Caco-2 (cell line): ENCODE data around the gene C14orf132. TPM values are rescaled to one million over a fixed set of nuclear protein-coding genes. Genes with fewer than 3 reads are reported as not detected.
"Not testable (repeated sequence)": the region's sequence is repeated elsewhere in the genome, so short reads cannot be mapped to it uniquely, and the experiment has no call there.

ENCODE experiments used
- BruUV-seq: library from RNA; stranded (reverse); fragments of 400-500 nt; replicated peaks from 2 replicates; lab custom pipeline; 2021; lab: Mats Ljungman, UMichigan
- CTCF ChIA-PET: fragments of 300-600 bp; sonication (Branson Sonifier 250); formaldehyde crosslinking; loops from one replicate; lab custom pipeline; 2022; ENCODE audit warnings: antibody characterized with exemption; lab: Charles Lee
- POLR2A ChIA-PET: fragments of 300-600 bp; sonication (Branson Sonifier 250); formaldehyde crosslinking; loops from one replicate; lab custom pipeline; 2022; ENCODE audit warnings: antibody characterized with exemption; lab: Charles Lee
- DNase-seq, 2 experiments: peaks; one replicate each; pipeline versions ENCODE4 v3.0.0 to v3.0.0-alpha.2; 2020 to 2022
- H3K27me3 ChIP-seq: replicated peaks from 2 replicates; pipeline ENCODE4 v1.6.0; 2011; ENCODE audit warnings: low read length; ENCODE audit not compliant: control insufficient read depth, insufficient read depth
- H3K36me3 ChIP-seq: 2 replicates; pipeline ENCODE4 v1.5.1; 2011; ENCODE audit warnings: low read length; ENCODE audit not compliant: control insufficient read depth, insufficient read depth
- H3K4me1 ChIP-seq: fragments of 250-450 bp; sonication (Bioruptor Pico); 2 replicates; pipeline ENCODE4 v1.5.1; 2020; ENCODE audit warnings: mild to moderate bottlenecking
- H3K4me3 ChIP-seq: 2 replicates; pipeline ENCODE4 v1.5.1; 2011; ENCODE audit warnings: low read depth, mild to moderate bottlenecking, control low read depth, low read length
- H3K9me3 ChIP-seq: fragments of 250-450 bp; sonication (Bioruptor Pico); 2 replicates; pipeline ENCODE4 v1.5.1; 2020; ENCODE audit warnings: mild to moderate bottlenecking, moderate library complexity
- H3K27ac Mint-ChIP-seq: one replicate; pipeline ENCODE4 v1.8.0; 2022; ENCODE audit warnings: mixed read lengths; ENCODE audit not compliant: unreplicated experiment
- H3K27me3 Mint-ChIP-seq: one replicate; pipeline ENCODE4 v1.8.0; 2022; ENCODE audit warnings: mixed read lengths; ENCODE audit not compliant: insufficient read depth, unreplicated experiment
- H3K36me3 Mint-ChIP-seq: one replicate; pipeline ENCODE4 v1.8.0; 2022; ENCODE audit warnings: mild to moderate bottlenecking, mixed read lengths; ENCODE audit not compliant: insufficient read depth, unreplicated experiment
- H3K4me1 Mint-ChIP-seq: one replicate; pipeline ENCODE4 v1.8.0; 2022; ENCODE audit warnings: low read depth, mixed read lengths; ENCODE audit not compliant: unreplicated experiment
- H3K4me3 Mint-ChIP-seq: one replicate; pipeline ENCODE4 v1.8.0; 2022; ENCODE audit warnings: mild to moderate bottlenecking, moderate library complexity, mixed read lengths; ENCODE audit not compliant: unreplicated experiment
- H3K9me3 Mint-ChIP-seq: one replicate; pipeline ENCODE4 v1.8.0; 2022; ENCODE audit warnings: mixed read lengths; ENCODE audit not compliant: unreplicated experiment
- CTCF ChIP-seq, 2 experiments: fragments of 200-600 bp in 1 of 2; IDR thresholded peaks; 1 replicate in 1 of 2; 2 replicates in 1 of 2; pipeline versions ENCODE4 v1.5.1 to v1.8.0; 2011 to 2022; ENCODE audit warnings: antibody characterized with exemption in 1 of 2, control low read depth in 1 of 2, inconsistent platforms in 1 of 2, low read depth in 1 of 2, low read length in 1 of 2, mild to moderate bottlenecking in 1 of 2, moderate library complexity in 1 of 2; ENCODE audit not compliant: insufficient read depth in 1 of 2, severe bottlenecking in 1 of 2, unreplicated experiment in 1 of 2
- intact Hi-C: fragments of 100-400 bp; cut with micrococcal nuclease; formaldehyde crosslinking; loops from one replicate; pipeline ENCODE4 v1.10.0; 2022; ENCODE audit not compliant: unreplicated experiment
- total RNA-seq: library from RNA; stranded (reverse); gene quantifications from 2 replicates; pipeline ENCODE4 v1.2.3, GENCODE V29; 2022

The C14orf132 gene
- total RNA-seq, 1 experiment from 2014 or later: 0.20 TPM

- H3K36me3 Mint-ChIP-seq: no peaks in the 10 kb centered on the region
- Histone ChIP-seq H3K36me3 (no peaks in the 10 kb centered on the region), H3K4me1 (no peaks in the 10 kb centered on the region), H3K9me3 (0 out of 2 replicates have a peak, but pooled peaks cover 3% of the 10 kb centered on the region), H3K27me3 (no peaks in the 10 kb centered on the region), H3K4me3 (no peak overlapping the region)
- H3K9me3 Mint-ChIP-seq: peaks cover 24% of the 10 kb centered on the region
- BruUV-seq: no TSS peak
- no peak for DNase-seq
- ChIA-PET POLR2A (no interaction called here), CTCF (no interaction called here)
- H3K27me3 Mint-ChIP-seq: peaks cover 8% of the 10 kb centered on the region
- intact Hi-C loops: no loop called here
- no peak overlapping the region for H3K27ac Mint-ChIP-seq
- H3K4me1 Mint-ChIP-seq: no peaks in the 10 kb centered on the region
- no peak overlapping the region for H3K4me3 Mint-ChIP-seq
- no peak for TF ChIP-seq CTCF (IDR thresholded peaks at IDR 0.05; ENCODE audit: insufficient read depth in 1 of 2, low read depth in 1 of 2, low read length in 1 of 2, severe bottlenecking in 1 of 2, unreplicated experiment in 1 of 2)
These were observed 28.0 kb upstream of the C14orf132 start for GRCh38 chr14:96011131-96011530.

GRCh38 chr14:96011607-96012006 lies 27.6 kb upstream of the C14orf132 start:
- peaks cover 24% of the 10 kb centered on the region for H3K9me3 Mint-ChIP-seq
- Histone ChIP-seq H3K4me3 (no peak overlapping the region), H3K36me3 (no peaks in the 10 kb centered on the region), H3K9me3 (0 out of 2 replicates have a peak, but pooled peaks cover 3% of the 10 kb centered on the region), H3K27me3 (no peaks in the 10 kb centered on the region), H3K4me1 (no peaks in the 10 kb centered on the region)
- H3K36me3 Mint-ChIP-seq: no peaks in the 10 kb centered on the region
- TF ChIP-seq CTCF (IDR thresholded peaks at IDR 0.05; ENCODE audit: insufficient read depth in 1 of 2, low read depth in 1 of 2, low read length in 1 of 2, severe bottlenecking in 1 of 2, unreplicated experiment in 1 of 2): no peak
- no peaks in the 10 kb centered on the region for H3K4me1 Mint-ChIP-seq
- peaks cover 8% of the 10 kb centered on the region for H3K27me3 Mint-ChIP-seq
- intact Hi-C loops: no loop called here
- no TSS peak for BruUV-seq
- DNase-seq: no peak
- H3K27ac Mint-ChIP-seq: no peak overlapping the region
- ChIA-PET POLR2A (no interaction called here), CTCF (no interaction called here)
- H3K4me3 Mint-ChIP-seq: no peak overlapping the region

- POLR2A ChIA-PET, H3K36me3 Mint-ChIP-seq, H3K9me3 ChIP-seq, H3K4me1 ChIP-seq, H3K4me3 Mint-ChIP-seq, H3K27ac Mint-ChIP-seq, DNase-seq, intact Hi-C loops, H3K4me3 ChIP-seq, H3K27me3 ChIP-seq, BruUV-seq, H3K36me3 ChIP-seq, H3K4me1 Mint-ChIP-seq, CTCF ChIA-PET: not testable (repeated sequence)
- Mint-ChIP-seq H3K9me3 (peaks cover 24% of the 10 kb centered on the region), H3K27me3 (peaks cover 12% of the 10 kb centered on the region)
These were observed 26.4 kb upstream of the C14orf132 start for GRCh38 chr14:96012757-96013156.

- Histone ChIP-seq H3K4me3 (no peak overlapping the region), H3K36me3 (no peaks in the 10 kb centered on the region), H3K9me3 (0 out of 2 replicates have a peak, but pooled peaks cover 3% of the 10 kb centered on the region), H3K4me1 (no peaks in the 10 kb centered on the region), H3K27me3 (no peaks in the 10 kb centered on the region)
- no TSS peak for BruUV-seq
- Mint-ChIP-seq H3K27ac (no peak overlapping the region), H3K4me1 (no peaks in the 10 kb centered on the region), H3K36me3 (no peaks in the 10 kb centered on the region), H3K27me3 (peaks cover 22% of the 10 kb centered on the region), H3K4me3 (no peak overlapping the region), H3K9me3 (peaks cover 34% of the 10 kb centered on the region)
- ChIA-PET POLR2A (no interaction called here), CTCF (no interaction called here)
- no peak for TF ChIP-seq CTCF (IDR thresholded peaks at IDR 0.05; ENCODE audit: insufficient read depth in 1 of 2, low read depth in 1 of 2, low read length in 1 of 2, severe bottlenecking in 1 of 2, unreplicated experiment in 1 of 2)
- no peak for DNase-seq
- intact Hi-C loops: no loop called here
These were observed 25.0 kb upstream of the C14orf132 start for GRCh38 chr14:96014176-96014575.
